CD4-positive, alpha-beta memory T cell (primary cell): Measurements from ENCODE around the gene UBE2E2. TPM values are rescaled to one million over a fixed set of nuclear protein-coding genes. Genes with fewer than 3 reads are reported as not detected.

Experiments used
- CTCF ChIA-PET: fragments of 350-600 bp; sonication (Branson Sonifier 250); formaldehyde crosslinking; loops from one replicate; lab custom pipeline; 2021; ENCODE audit warnings: inconsistent platforms; ENCODE audit not compliant: partially characterized antibody; lab: Charles Lee
- POLR2A ChIA-PET: fragments of 350-600 bp; sonication (Branson Sonifier 250); formaldehyde crosslinking; loops from one replicate; lab custom pipeline; 2021; ENCODE audit not compliant: partially characterized antibody; lab: Charles Lee
- DNase-seq, 5 donors: peaks; one replicate each; pipeline versions ENCODE4 v3.0.0 to v3.0.0-alpha.2; 2020 to 2022; ENCODE audit warnings: mixed read lengths in 1 of 5
- H3K27ac ChIP-seq: one replicate; pipeline ENCODE4 v1.7.0; 2013; ENCODE audit warnings: low read depth, low read length
- H3K27me3 ChIP-seq: 2 replicates; pipeline ENCODE4 v1.7.0; 2013; ENCODE audit warnings: mild to moderate bottlenecking, low read length, moderate library complexity; ENCODE audit not compliant: insufficient read depth
- H3K36me3 ChIP-seq: 2 replicates; pipeline ENCODE4 v1.7.0; 2013; ENCODE audit warnings: mild to moderate bottlenecking, low read length, moderate library complexity; ENCODE audit not compliant: insufficient read depth
- H3K4me1 ChIP-seq: 2 replicates; pipeline ENCODE4 v1.7.0; 2013; ENCODE audit warnings: mild to moderate bottlenecking, low read length, moderate library complexity; ENCODE audit not compliant: insufficient read depth
- H3K4me3 ChIP-seq, 2 donors: one replicate each; pipeline ENCODE4 v1.7.0; 2013; ENCODE audit warnings: low read length in 2 of 2, mild to moderate bottlenecking in 1 of 2
- H3K9me3 ChIP-seq, 2 donors: one replicate each; pipeline ENCODE4 v1.7.0; 2013; ENCODE audit warnings: low read length in 2 of 2, control low read depth in 1 of 2; ENCODE audit not compliant: control insufficient read depth in 1 of 2
- H3K27ac Mint-ChIP-seq, 7 donors: one replicate each; pipeline ENCODE4 v1.8.0; 2020 to 2021; ENCODE audit warnings: mixed read lengths in 7 of 7, mild to moderate bottlenecking in 6 of 7, inconsistent platforms in 3 of 7, moderate library complexity in 3 of 7
- H3K27me3 Mint-ChIP-seq, 2 donors: one replicate each; pipeline ENCODE4 v1.8.0; 2020 to 2021; ENCODE audit warnings: mixed read lengths in 2 of 2
- H3K36me3 Mint-ChIP-seq, 2 donors: one replicate each; pipeline ENCODE4 v1.8.0; 2020 to 2021; ENCODE audit warnings: mixed read lengths in 2 of 2, inconsistent platforms in 1 of 2, mild to moderate bottlenecking in 1 of 2
- H3K4me1 Mint-ChIP-seq, 4 donors: one replicate each; pipeline ENCODE4 v1.8.0; 2020 to 2021; ENCODE audit warnings: mixed read lengths in 4 of 4, mild to moderate bottlenecking in 1 of 4
- H3K4me3 Mint-ChIP-seq, 8 donors: one replicate each; pipeline ENCODE4 v1.8.0; 2020 to 2021; ENCODE audit warnings: mixed read lengths in 8 of 8, mild to moderate bottlenecking in 7 of 8, moderate library complexity in 6 of 8, inconsistent platforms in 3 of 8
- H3K9me3 Mint-ChIP-seq, 8 donors: one replicate each; pipeline ENCODE4 v1.8.0; 2020 to 2021; ENCODE audit warnings: mixed read lengths in 8 of 8, mild to moderate bottlenecking in 5 of 8, inconsistent platforms in 3 of 8, moderate library complexity in 1 of 8
- intact Hi-C: fragments of 100-400 bp; cut with micrococcal nuclease; formaldehyde crosslinking; loops from one replicate; pipeline ENCODE4 v1.15.1; 2023
- polyA plus RNA-seq, 2 donors: library from polyadenylated mRNA; unstranded; fragments of 300-500 nt; fragmentation: Illumina TruSeq; gene quantifications; one replicate each; pipeline ENCODE4 v1.2.3, GENCODE V29; 2021
- total RNA-seq, 2 experiments: library from RNA; stranded (reverse); gene quantifications; one replicate each; pipeline ENCODE4 v1.2.3, GENCODE V29; 2021

UBE2E2 gene
- total and polyA plus RNA-seq, 4 experiments from 2014 or later = 1.3 to 4.7 (median 3.1) TPM

DNA sequence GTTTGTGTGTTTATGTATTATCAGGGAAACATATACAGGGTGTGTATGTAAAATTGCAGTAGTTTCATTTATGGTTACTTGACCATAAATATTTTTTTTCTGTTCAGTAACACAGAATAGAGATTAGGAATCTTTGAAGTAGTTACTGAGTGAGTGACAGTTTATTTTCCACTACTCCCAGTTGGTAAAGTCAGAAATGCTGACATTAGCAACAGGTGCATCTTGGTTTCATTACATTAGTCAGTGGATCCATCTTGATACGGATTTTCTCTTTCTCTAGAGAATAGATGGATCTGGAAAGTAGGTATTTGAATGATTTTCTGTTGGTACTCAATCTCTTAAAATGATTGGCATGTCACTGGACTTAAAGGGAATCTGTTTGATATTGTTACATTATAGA is 6.0 kb downstream of the UBE2E2 start:
- Mint-ChIP-seq H3K9me3 (peaks cover 0 to 1% (median 0%) of the 10 kb centered on the region in 8 donors), H3K27ac (no peak overlapping the region), H3K27me3 (peaks cover 9% of the 10 kb centered on the region in 2 donors), H3K36me3 (no peaks in the 10 kb centered on the region), H3K4me1 (peaks cover 2 to 5% (median 4%) of the 10 kb centered on the region in 4 donors), H3K4me3 (no peak overlapping the region)
- H3K27ac ChIP-seq = no peak overlapping the region
- no peak overlapping the region for H3K4me3 ChIP-seq
- no peak for DNase-seq
- intact Hi-C loops = no loop called here
- CTCF ChIA-PET = no interaction called here
- no peaks in the 10 kb centered on the region for H3K4me1 ChIP-seq
- H3K36me3 ChIP-seq = no peaks in the 10 kb centered on the region
- POLR2A ChIA-PET = no interaction called here
- peaks cover 4% of the 10 kb centered on the region for H3K27me3 ChIP-seq
- H3K9me3 ChIP-seq = no peaks in the 10 kb centered on the region

DNA sequence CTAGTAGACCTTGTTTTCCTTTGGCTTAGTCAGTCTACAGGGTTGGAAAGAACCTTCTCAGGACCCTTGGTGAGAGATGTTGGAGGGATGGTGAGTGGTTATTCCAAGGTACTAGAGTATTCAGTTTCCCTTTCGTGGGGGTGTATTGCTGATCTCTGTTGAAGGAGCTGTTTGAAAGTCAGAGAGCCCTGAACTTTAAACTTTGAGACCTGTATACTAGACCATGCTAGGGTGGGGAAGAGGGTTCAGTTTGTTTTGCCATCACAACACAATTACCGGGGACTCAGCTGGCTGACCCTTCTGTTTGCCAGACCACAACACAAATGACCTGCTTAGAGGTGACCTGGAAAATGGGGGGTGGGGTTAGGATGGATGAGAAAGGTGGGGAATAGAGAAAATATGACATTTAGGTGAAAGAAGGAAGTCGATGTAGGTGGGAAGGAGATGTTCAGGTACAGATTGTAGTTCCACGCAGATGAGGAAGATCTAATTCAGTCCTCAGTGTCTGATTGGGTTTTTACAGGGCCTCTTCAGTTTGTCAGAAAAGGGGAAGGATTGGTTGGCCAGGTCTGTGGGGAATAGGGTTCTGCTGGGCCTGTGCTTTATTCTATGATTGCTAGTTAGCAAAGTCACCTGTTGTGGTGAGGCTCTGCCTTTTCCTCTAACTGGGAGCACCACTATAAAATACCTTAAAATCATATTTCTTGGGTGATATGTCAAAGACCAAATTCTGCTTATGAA is 6.8 kb downstream of the UBE2E2 start:
- no peak overlapping the region for H3K27ac ChIP-seq
- no peak overlapping the region for H3K4me3 ChIP-seq
- peaks cover 6 to 7% of the 10 kb centered on the region in 2 donors for H3K27me3 Mint-ChIP-seq
- CTCF ChIA-PET = interaction anchor here (0.5 kb wide), 1 partner anchor 374 kb away, joined by 3 read pairs; no protein-coding TSS in a partner anchor
- no peaks in the 10 kb centered on the region for H3K36me3 Mint-ChIP-seq
- H3K4me1 Mint-ChIP-seq = no peaks in the 10 kb centered on the region
- POLR2A ChIA-PET = no interaction called here
- no peaks in the 10 kb centered on the region for H3K36me3 ChIP-seq
- intact Hi-C loops = no loop called here
- no peak for DNase-seq
- H3K27me3 ChIP-seq = no peaks in the 10 kb centered on the region
- no peaks in the 10 kb centered on the region for H3K4me1 ChIP-seq
- H3K9me3 ChIP-seq = no peaks in the 10 kb centered on the region
- peaks cover 0 to 1% (median 0%) of the 10 kb centered on the region in 8 donors for H3K9me3 Mint-ChIP-seq
- H3K27ac Mint-ChIP-seq = no peak overlapping the region
- H3K4me3 Mint-ChIP-seq = no peak overlapping the region

DNA sequence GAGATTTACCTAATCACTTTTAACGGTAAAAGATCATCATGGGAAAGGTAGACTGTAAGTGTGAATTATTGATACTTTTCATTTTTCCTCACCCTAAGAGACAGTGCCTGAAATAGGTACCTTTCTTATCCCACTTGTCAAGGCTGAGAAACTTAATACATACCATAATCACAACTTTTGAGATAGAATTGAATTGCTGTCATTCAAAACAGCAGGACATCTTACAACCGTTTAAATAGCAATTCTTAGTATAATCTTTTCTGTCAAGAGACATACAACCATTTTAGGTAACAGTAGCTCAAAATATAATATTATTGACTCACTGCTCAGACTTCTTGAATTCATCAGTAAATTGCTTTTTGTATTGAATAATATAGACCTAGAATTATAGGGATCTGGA is 10.7 kb downstream of the UBE2E2 start:
- DNase-seq = no peak
- H3K27me3 ChIP-seq = no peaks in the 10 kb centered on the region
- ChIA-PET POLR2A (no interaction called here), CTCF (no interaction called here)
- H3K4me1 ChIP-seq = no peaks in the 10 kb centered on the region
- intact Hi-C loops = no loop called here
- no peaks in the 10 kb centered on the region for H3K36me3 Mint-ChIP-seq
- H3K9me3 ChIP-seq = no peaks in the 10 kb centered on the region
- no peak overlapping the region for H3K27ac ChIP-seq
- H3K4me3 ChIP-seq = no peak overlapping the region
- H3K4me1 Mint-ChIP-seq = no peaks in the 10 kb centered on the region
- no peaks in the 10 kb centered on the region for H3K27me3 Mint-ChIP-seq
- no peak overlapping the region for H3K4me3 Mint-ChIP-seq
- H3K9me3 Mint-ChIP-seq = peaks cover 0 to 1% (median 0%) of the 10 kb centered on the region in 8 donors
- H3K36me3 ChIP-seq = no peaks in the 10 kb centered on the region
- no peak overlapping the region for H3K27ac Mint-ChIP-seq

DNA sequence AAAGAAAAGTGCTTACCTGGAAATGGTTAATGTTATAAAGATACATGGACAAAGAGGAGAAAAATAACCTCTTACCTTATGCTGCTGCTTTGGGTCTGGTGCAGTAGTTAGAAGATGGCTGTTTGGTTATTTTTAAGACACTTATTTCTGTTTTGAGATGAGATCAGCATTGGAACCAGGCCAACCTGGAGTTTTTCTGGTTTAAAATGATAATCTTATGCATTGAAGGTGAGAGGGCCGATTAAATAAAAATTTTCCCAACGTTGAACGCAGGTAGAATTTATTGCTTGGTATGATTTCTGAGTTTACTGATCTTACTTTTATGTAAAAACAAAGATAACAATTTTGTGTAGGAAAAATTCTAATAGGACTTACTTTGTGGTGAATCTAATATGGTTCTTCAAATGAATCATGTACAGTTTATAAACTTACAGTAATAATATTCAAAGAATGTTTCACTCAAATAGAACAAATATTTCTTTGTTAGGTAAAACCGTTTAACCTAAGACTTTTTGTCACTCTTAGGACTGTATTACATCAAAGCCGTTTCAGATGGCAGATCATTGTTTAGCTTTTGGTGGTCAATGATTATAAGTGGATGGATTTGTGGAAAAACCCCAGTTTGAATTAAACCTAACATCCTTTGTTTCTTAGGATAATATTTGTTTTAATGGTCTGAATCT is 14.9 kb downstream of the UBE2E2 start:
- no peak overlapping the region for H3K4me3 ChIP-seq
- H3K4me3 Mint-ChIP-seq = no peak overlapping the region
- CTCF ChIA-PET = no interaction called here
- H3K36me3 Mint-ChIP-seq = no peaks in the 10 kb centered on the region
- POLR2A ChIA-PET = no interaction called here
- no peaks in the 10 kb centered on the region for H3K9me3 ChIP-seq
- H3K27ac Mint-ChIP-seq = no peak overlapping the region
- no peaks in the 10 kb centered on the region for H3K36me3 ChIP-seq
- intact Hi-C loops = no loop called here
- DNase-seq = no peak
- H3K4me1 Mint-ChIP-seq = peaks cover 0 to 4% (median 0%) of the 10 kb centered on the region in 4 donors
- no peaks in the 10 kb centered on the region for H3K27me3 ChIP-seq
- H3K27me3 Mint-ChIP-seq = no peaks in the 10 kb centered on the region
- no peaks in the 10 kb centered on the region for H3K4me1 ChIP-seq
- H3K9me3 Mint-ChIP-seq = peaks cover 0 to 2% (median 0%) of the 10 kb centered on the region in 8 donors
- H3K27ac ChIP-seq = no peak overlapping the region

DNA sequence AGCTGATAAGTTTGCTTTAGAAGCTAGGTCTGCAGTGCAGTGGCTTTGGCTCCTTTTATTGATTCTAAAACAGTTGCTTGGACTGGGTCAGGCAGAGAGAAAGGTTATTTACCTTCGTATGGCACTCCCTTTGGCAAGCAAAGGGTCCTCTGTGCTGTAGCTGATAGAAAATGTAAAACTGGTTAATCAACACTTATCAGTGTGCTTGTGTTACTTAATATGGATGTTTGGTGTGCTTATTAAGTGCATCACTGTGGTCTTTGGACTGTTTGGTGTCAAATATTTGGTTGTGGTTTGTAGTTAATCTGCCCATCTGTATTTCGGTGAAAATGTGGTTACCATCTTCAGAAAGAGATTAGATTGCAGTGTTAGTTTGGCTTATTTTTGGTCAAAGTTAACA is 16.0 kb downstream of the UBE2E2 start:
- DNase-seq = no peak
- ChIA-PET POLR2A (no interaction called here), CTCF (no interaction called here)
- Histone ChIP-seq H3K36me3 (no peaks in the 10 kb centered on the region), H3K9me3 (no peaks in the 10 kb centered on the region), H3K27ac (no peak overlapping the region), H3K27me3 (no peaks in the 10 kb centered on the region), H3K4me1 (no peaks in the 10 kb centered on the region), H3K4me3 (no peak overlapping the region)
- H3K4me3 Mint-ChIP-seq = no peak overlapping the region
- peaks cover 0 to 4% (median under 1%) of the 10 kb centered on the region in 8 donors for H3K9me3 Mint-ChIP-seq
- H3K4me1 Mint-ChIP-seq = peaks cover 0 to 4% (median 0%) of the 10 kb centered on the region in 4 donors
- no peaks in the 10 kb centered on the region for H3K36me3 Mint-ChIP-seq
- no peaks in the 10 kb centered on the region for H3K27me3 Mint-ChIP-seq
- intact Hi-C loops = no loop called here
- H3K27ac Mint-ChIP-seq = no peak overlapping the region

DNA sequence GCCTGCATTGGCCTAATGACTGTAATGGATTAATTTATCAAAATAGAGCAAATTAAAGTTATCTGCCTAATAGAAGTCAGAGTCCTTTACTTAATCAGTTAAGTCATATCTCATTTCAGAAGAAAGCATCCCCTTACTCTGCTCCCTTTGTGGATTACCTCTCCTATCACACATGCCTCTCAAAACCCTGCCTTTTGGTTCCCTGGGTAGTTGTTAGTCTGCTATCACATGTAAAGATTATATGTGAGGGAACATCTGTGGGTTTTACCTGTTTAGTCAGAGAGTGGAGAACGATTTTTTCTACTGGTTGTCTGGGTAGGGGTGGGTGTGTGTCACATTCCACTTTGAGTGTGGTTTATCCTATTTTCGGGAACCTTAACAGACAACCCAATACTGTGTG is 16.4 kb downstream of the UBE2E2 start:
- Mint-ChIP-seq H3K4me3 (no peak overlapping the region), H3K27ac (no peak overlapping the region), H3K4me1 (peaks cover 0 to 4% (median 0%) of the 10 kb centered on the region in 4 donors), H3K9me3 (peaks cover 0 to 7% (median 2%) of the 10 kb centered on the region in 8 donors), H3K27me3 (no peaks in the 10 kb centered on the region), H3K36me3 (peaks cover 0 to 1% of the 10 kb centered on the region in 2 donors)
- CTCF ChIA-PET = no interaction called here
- Histone ChIP-seq H3K36me3 (no peaks in the 10 kb centered on the region), H3K27me3 (no peaks in the 10 kb centered on the region), H3K27ac (no peak overlapping the region), H3K9me3 (no peaks in the 10 kb centered on the region), H3K4me3 (no peak overlapping the region), H3K4me1 (no peaks in the 10 kb centered on the region)
- POLR2A ChIA-PET = no interaction called here
- no peak for DNase-seq
- intact Hi-C loops = no loop called here

DNA sequence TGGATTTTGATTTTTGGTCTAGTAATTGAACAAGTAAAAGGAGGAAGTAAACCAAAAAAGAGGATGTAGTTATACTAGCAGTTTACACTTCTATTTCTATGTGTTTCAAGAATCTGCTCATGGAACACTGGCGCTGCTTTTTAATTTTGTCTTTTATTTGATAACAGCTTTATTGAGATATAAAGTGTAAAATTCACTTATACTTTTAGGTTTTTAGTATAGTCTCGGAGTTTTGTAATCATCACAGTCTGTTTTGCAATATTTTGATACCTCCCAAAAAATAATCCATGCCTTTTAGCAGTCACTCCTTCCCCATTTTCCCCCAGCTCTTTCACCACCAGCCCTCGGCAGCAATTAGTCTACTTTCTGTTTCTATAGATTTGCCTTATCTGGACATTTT is 18.0 kb downstream of the UBE2E2 start:
- Histone ChIP-seq H3K36me3 (no peaks in the 10 kb centered on the region), H3K27me3 (no peaks in the 10 kb centered on the region), H3K27ac (no peak overlapping the region), H3K9me3 (no peaks in the 10 kb centered on the region), H3K4me1 (no peaks in the 10 kb centered on the region), H3K4me3 (no peak overlapping the region)
- intact Hi-C loops = no loop called here
- DNase-seq = no peak
- CTCF ChIA-PET = no interaction called here
- POLR2A ChIA-PET = no interaction called here
- Mint-ChIP-seq H3K36me3 (peaks cover 0 to 3% of the 10 kb centered on the region in 2 donors), H3K9me3 (peaks cover 0 to 17% (median 2%) of the 10 kb centered on the region in 8 donors), H3K27me3 (peaks cover 0 to 1% of the 10 kb centered on the region in 2 donors), H3K4me3 (no peak overlapping the region), H3K4me1 (peaks cover 0 to 4% (median 0%) of the 10 kb centered on the region in 4 donors), H3K27ac (no peak overlapping the region)
